ENCODE data around the gene EHHADH. TPM values are rescaled to one million over a fixed set of nuclear protein-coding genes. Genes with fewer than 3 reads are reported as not detected.
A peak's percentile ranks its signal among the peaks of the same experiment; 100 is the strongest.

EHHADH gene
- total RNA-seq, 4 donors from 2014 or later = 4.8 to 7.1 (median 6.3) TPM

- Histone ChIP-seq H3K4me1 (peaks cover 25% of the 10 kb centered on the region), H3K27ac (peak overlapping the region; percentile 84), H3K27me3 (peaks cover 14% of the 10 kb centered on the region), H3K4me3 (peak overlapping the region; percentile 75), H3K9me3 (no peaks in the 10 kb centered on the region), H3K36me3 (no peaks in the 10 kb centered on the region)
- TF ChIP-seq EP300 (IDR thresholded peaks at IDR 0.05) (no peak), CTCF (IDR thresholded peaks at IDR 0.05) (no peak), POLR2A (IDR thresholded peaks at IDR 0.05) (no peak), POLR2AphosphoS5 (IDR thresholded peaks at IDR 0.05) (no peak)
- 1% methylated on average over 23 of the region's 53 CpGs for WGBS
- peak in 1 of 2 donors; percentile 65 for DNase-seq (ENCODE audit: low spot score in 2 of 2)
Observed at GRCh38 chr3:185153171-185153771, 100.6 kb downstream of the EHHADH start.

GRCh38 chr3:185152410-185153170 lies 101.3 kb downstream of the EHHADH start, which contains the start of gene C3orf70:
TSS of gene C3orf70 (minus strand) at chr3:185153060. CDS start at chr3:185152823, 237 bp downstream.
- WGBS = under 1% methylated on average over 47 of the region's 113 CpGs
- Histone ChIP-seq H3K9me3 (no peaks in the 10 kb centered on the region), H3K4me3 (peak within 1 kb of the TSS; percentile 75), H3K36me3 (no peaks in the 10 kb centered on the region), H3K4me1 (peaks cover 25% of the 10 kb centered on the region), H3K27me3 (peaks cover 17% of the 10 kb centered on the region), H3K27ac (peak within 1 kb of the TSS; percentile 84)
- DNase-seq (ENCODE audit: low spot score in 2 of 2) = peak in 1 of 2 donors; percentile 73
- TF ChIP-seq CTCF (IDR thresholded peaks at IDR 0.05) = no peak
- peak in 1 of 3 donors; percentile 16 for TF ChIP-seq POLR2AphosphoS5 (IDR thresholded peaks at IDR 0.05)

- Histone ChIP-seq H3K27ac (peak overlapping the region; percentile 84), H3K4me1 (peaks cover 25% of the 10 kb centered on the region), H3K27me3 (peaks cover 14% of the 10 kb centered on the region), H3K36me3 (no peaks in the 10 kb centered on the region), H3K9me3 (no peaks in the 10 kb centered on the region), H3K4me3 (peak overlapping the region; percentile 75)
- no peak for DNase-seq (ENCODE audit: low spot score in 2 of 2)
- WGBS = 6% methylated on average over 9 of the region's 9 CpGs
- no peak for TF ChIP-seq EP300 (IDR thresholded peaks at IDR 0.05)
- TF ChIP-seq POLR2A (IDR thresholded peaks at IDR 0.05) = no peak
- no peak for TF ChIP-seq CTCF (IDR thresholded peaks at IDR 0.05)
- no peak for TF ChIP-seq POLR2AphosphoS5 (IDR thresholded peaks at IDR 0.05)
Observed at GRCh38 chr3:185151964-185152409, 101.9 kb downstream of the EHHADH start.

- H3K4me3 ChIP-seq = peak overlapping the region; percentile 75
- peaks cover 14% of the 10 kb centered on the region for H3K27me3 ChIP-seq
- no peaks in the 10 kb centered on the region for H3K36me3 ChIP-seq
- 47% methylated on average over 8 of the region's 8 CpGs for WGBS
- H3K27ac ChIP-seq = peak overlapping the region; percentile 84
- no peak for TF ChIP-seq CTCF (IDR thresholded peaks at IDR 0.05)
- TF ChIP-seq POLR2AphosphoS5 (IDR thresholded peaks at IDR 0.05) = no peak
- TF ChIP-seq POLR2A (IDR thresholded peaks at IDR 0.05) = no peak
- TF ChIP-seq EP300 (IDR thresholded peaks at IDR 0.05) = no peak
- no peak for DNase-seq (ENCODE audit: low spot score in 2 of 2)
- no peaks in the 10 kb centered on the region for H3K9me3 ChIP-seq
- peaks cover 25% of the 10 kb centered on the region for H3K4me1 ChIP-seq
Observed at GRCh38 chr3:185151101-185151963, 102.5 kb downstream of the EHHADH start.
